GM12891 (cell line): ENCODE results near the gene SAMD4B.

Source experiments
- POLR2A ChIP-seq: IDR thresholded peaks from 2 replicates; pipeline ENCODE4 v1.6.1; 2011; ENCODE audit warnings: low read depth, low read length, control low read depth
- POLR2AphosphoS5 ChIP-seq: IDR thresholded peaks from 2 replicates; pipeline ENCODE4 v1.6.1; 2011; ENCODE audit warnings: low read depth, low read length, control low read depth
- POU2F2 ChIP-seq: IDR thresholded peaks from 2 replicates; pipeline ENCODE4 v1.6.1; 2011; ENCODE audit warnings: low read depth, mild to moderate bottlenecking, control low read depth, low read length, moderate library complexity
- SPI1 ChIP-seq: IDR thresholded peaks from 2 replicates; pipeline ENCODE4 v1.6.1; 2011; ENCODE audit warnings: low read depth, low read length, control low read depth
- TAF1 ChIP-seq: IDR thresholded peaks from 2 replicates; pipeline ENCODE4 v1.6.1; 2011; ENCODE audit warnings: low read depth, low read length, control low read depth

- peak; percentile 38; the same call in 1 of the 2 replicates for TF ChIP-seq SPI1
- TF ChIP-seq POLR2A, result peak; percentile 95
- peak; percentile 96 for TF ChIP-seq POLR2AphosphoS5
- TF ChIP-seq TAF1, result peak; percentile 94
- TF ChIP-seq POU2F2, result no peak
Observed at GRCh38 chr19:39341719-39342604, at the start of gene SAMD4B.
